Islet of Langerhans (tissue), 1 donor: ENCODE results near the gene NKX2-4.

Source experiments
- FAIRE-seq: peaks from one replicate; lab custom pipeline; 2011; peaks lifted over from hg19 to GRCh38; lab: Jason Lieb, UNC

Gene NKX2-4

GRCh38 chr20:21358737-21359136, 38.6 kb downstream of the NKX2-4 start:
- FAIRE-seq = no peak

- no peak for FAIRE-seq
Observed at GRCh38 chr20:21357844-21358243, 39.5 kb downstream of the NKX2-4 start.

GRCh38 chr20:21356386-21356785, 40.9 kb downstream of the NKX2-4 start:
- FAIRE-seq = no peak

- no peak for FAIRE-seq
Observed at GRCh38 chr20:21355981-21356380, 41.3 kb downstream of the NKX2-4 start.

GRCh38 chr20:21353236-21353635, 44.1 kb downstream of the NKX2-4 start:
- no peak for FAIRE-seq

GRCh38 chr20:21352703-21353102, 44.6 kb downstream of the NKX2-4 start:
- FAIRE-seq = no peak
